ENCODE data around the gene NEIL3.

Gene NEIL3

DNA sequence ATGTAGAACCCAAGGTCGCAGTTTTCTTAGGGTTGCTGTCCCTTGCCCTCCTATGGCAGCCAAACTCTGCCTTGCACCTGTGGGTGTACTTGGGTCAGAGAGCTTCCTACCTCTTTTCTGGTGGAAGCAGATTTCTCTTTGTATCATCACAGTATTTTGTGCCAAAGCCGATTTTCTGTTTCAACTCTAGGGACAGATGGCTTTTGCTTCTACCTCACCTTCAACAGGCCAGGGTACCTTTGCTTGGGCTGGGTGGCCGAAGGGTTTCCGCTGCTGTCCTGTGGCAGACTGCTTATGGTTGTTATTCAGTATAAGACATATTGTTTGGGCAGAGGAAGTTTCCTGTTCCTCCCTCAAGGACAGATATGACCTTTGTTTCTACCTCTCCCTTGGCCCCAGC lies 22.4 kb downstream of the NEIL3 start:
- TF ChIP-seq, protein P1, sequence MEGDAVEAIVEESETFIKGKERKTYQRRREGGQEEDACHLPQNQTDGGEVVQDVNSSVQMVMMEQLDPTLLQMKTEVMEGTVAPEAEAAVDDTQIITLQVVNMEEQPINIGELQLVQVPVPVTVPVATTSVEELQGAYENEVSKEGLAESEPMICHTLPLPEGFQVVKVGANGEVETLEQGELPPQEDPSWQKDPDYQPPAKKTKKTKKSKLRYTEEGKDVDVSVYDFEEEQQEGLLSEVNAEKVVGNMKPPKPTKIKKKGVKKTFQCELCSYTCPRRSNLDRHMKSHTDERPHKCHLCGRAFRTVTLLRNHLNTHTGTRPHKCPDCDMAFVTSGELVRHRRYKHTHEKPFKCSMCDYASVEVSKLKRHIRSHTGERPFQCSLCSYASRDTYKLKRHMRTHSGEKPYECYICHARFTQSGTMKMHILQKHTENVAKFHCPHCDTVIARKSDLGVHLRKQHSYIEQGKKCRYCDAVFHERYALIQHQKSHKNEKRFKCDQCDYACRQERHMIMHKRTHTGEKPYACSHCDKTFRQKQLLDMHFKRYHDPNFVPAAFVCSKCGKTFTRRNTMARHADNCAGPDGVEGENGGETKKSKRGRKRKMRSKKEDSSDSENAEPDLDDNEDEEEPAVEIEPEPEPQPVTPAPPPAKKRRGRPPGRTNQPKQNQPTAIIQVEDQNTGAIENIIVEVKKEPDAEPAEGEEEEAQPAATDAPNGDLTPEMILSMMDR (IDR thresholded peaks at IDR 0.05; ENCODE audit: low read depth, low read length, missing control alignments) = no peak
- DNase-seq = no peak
- Histone ChIP-seq H3K27ac (no peak overlapping the region), H3K27me3 (replicated peaks) (no peaks in the 10 kb centered on the region), H3K4me3 (ENCODE audit: low read depth, low read length) (no peak overlapping the region), H3K36me3 (replicated peaks) (no peaks in the 10 kb centered on the region)
- in situ Hi-C loops (cut with HindIII; ENCODE audit: low pct_ligation_motif_present, low sequenced_read_pairs) = no loop called here

DNA sequence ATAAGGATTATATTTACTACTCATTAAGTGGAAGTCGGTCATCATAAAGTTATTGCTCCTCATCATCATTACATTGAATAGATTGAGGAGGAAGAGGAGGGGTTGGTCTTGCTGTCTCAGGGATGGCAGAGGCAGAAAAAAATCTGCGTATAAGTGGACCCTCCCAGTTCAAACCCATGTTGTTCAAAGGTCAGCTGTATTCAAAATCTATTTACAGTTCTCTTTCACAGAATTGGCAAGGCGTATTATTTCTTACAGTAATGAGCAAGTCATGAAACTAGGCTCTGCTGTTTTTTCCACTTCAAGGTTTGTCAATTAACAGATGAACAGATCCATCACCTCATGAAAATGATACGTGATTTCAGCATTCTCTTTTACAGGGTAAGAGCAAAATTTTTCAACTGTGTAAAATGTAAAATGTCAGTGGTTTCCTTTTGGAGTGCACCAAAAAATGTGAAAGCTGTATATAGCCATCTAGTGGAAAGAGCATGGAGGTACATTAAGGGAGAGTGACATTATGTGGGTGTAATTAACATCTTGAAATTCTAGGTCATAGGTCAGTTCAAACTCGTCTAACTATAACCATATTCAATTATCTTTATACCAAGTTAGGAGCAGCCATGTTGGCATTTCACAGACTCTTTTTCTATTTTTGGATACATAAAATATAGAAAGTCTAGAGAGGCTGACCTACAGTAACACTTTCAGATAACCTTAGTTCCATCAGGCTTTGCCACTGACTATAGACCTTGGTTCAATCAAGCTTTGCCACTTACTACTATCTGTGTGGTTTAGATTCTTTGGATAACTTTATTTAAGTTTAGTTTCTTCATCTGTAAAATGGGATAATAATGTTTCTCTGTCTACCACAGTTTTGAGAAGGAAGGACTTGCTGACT lies 30.1 kb downstream of the NEIL3 start:
- in situ Hi-C loops (cut with HindIII; ENCODE audit: low pct_ligation_motif_present, low sequenced_read_pairs) = no loop called here
- no peaks in the 10 kb centered on the region for H3K27me3 ChIP-seq (replicated peaks)
- no peak for DNase-seq
- H3K4me3 ChIP-seq (ENCODE audit: low read depth, low read length) = no peak overlapping the region
- TF ChIP-seq, protein P1 (IDR thresholded peaks at IDR 0.05; ENCODE audit: low read depth, low read length, missing control alignments) = peak; percentile 54
- H3K27ac ChIP-seq = no peak overlapping the region
- H3K36me3 ChIP-seq (replicated peaks) = no peaks in the 10 kb centered on the region

DNA sequence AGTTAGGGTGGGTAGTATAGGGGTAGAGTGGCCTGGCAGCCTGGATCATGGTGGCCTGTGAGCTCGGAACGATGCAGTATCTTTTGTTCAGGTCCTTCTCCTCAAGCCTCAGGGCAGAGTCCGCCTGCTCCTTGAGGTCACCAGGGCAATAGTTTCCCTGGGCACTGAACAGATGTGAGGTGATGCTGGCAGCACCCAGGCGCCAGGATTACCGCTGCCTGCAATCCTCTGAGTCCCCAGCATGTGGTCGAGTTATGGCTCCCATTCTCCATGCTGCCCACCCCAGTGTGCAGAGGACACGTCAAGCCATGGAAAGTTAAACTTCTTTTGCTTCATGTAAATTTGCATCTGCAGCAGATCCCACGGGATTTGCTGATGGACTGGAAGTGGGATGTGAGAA lies 38.7 kb downstream of the NEIL3 start:
- in situ Hi-C loops (cut with HindIII; ENCODE audit: low pct_ligation_motif_present, low sequenced_read_pairs) = no loop called here

DNA sequence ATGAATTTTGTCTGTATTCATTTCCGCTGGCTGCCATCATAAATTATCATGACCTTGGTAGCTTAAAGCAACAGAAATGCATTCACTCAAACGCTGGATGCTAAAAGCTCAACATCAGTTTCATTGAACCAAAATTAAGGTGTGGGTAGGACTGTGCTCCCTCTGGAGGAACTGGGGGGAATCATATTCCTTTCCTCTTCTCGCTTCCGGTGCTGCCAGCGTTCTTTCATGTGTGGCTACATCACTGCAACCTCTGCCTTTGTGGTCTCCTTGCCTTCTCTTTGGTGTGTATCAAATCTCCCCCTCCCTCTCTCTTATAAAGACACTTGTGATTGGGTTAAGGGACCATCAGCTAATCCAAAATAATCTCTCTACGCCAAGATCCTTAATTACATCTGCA lies 39.5 kb downstream of the NEIL3 start:
- TF ChIP-seq, protein P1 (IDR thresholded peaks at IDR 0.05; ENCODE audit: low read depth, low read length, missing control alignments) = no peak
- in situ Hi-C loops (cut with HindIII; ENCODE audit: low pct_ligation_motif_present, low sequenced_read_pairs) = no loop called here
- Histone ChIP-seq H3K36me3 (replicated peaks) (no peaks in the 10 kb centered on the region), H3K4me3 (ENCODE audit: low read depth, low read length) (no peak overlapping the region), H3K27ac (no peak overlapping the region), H3K27me3 (replicated peaks) (no peaks in the 10 kb centered on the region)
- no peak for DNase-seq

More for the DNA sequence above, 38.7 kb downstream of the NEIL3 start:
- H3K36me3 ChIP-seq (replicated peaks) = no peaks in the 10 kb centered on the region
- no peak overlapping the region for H3K27ac ChIP-seq
- no peak overlapping the region for H3K4me3 ChIP-seq (ENCODE audit: low read depth, low read length)
- no peaks in the 10 kb centered on the region for H3K27me3 ChIP-seq (replicated peaks)
- no peak for DNase-seq
- TF ChIP-seq, protein P1 (IDR thresholded peaks at IDR 0.05; ENCODE audit: low read depth, low read length, missing control alignments) = no peak

DNA sequence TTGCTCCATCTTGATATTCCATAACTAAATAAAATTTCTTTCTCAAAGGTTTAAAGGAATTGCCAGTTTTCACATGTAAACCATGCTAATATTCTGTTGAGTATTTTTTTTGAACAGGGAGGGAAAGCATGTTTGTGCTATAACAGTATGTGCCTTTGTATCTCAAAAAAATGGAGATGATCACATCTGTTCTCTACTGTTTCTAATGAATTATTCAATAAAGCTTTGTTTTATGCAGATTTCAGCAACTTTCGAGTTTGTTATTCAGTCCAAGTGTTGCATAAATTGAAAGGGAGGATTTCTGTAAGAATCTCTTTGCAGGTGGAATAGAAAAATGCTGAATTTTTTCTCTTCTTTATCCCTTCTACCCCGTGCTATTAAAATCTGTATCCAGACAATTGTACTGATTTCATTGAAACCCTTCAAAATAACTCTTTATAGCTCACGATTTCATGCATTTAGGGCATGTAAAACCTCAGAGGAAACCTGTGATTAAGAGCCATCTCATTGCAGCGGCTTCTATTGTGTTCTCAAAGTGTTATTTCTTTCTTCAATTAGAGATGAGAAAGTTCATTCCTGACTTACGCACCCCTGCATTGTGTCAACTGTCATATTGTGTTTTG lies 42.1 kb downstream of the NEIL3 start:
- Histone ChIP-seq H3K27ac (no peak overlapping the region), H3K36me3 (replicated peaks) (no peaks in the 10 kb centered on the region), H3K4me3 (ENCODE audit: low read depth, low read length) (no peak overlapping the region), H3K27me3 (replicated peaks) (no peaks in the 10 kb centered on the region)
- DNase-seq = no peak
- in situ Hi-C loops (cut with HindIII; ENCODE audit: low pct_ligation_motif_present, low sequenced_read_pairs) = no loop called here
- TF ChIP-seq, protein P1 (IDR thresholded peaks at IDR 0.05; ENCODE audit: low read depth, low read length, missing control alignments) = no peak

Measured in brain microvascular endothelial cell (primary cell).